OCI-LY7 (cell line): Measurements from ENCODE around the gene CCDC73.

Experiments used
- EZH2phosphoT487 ChIP-seq: fragments of 200-600 bp; sonication (generic); IDR thresholded peaks from 2 replicates; pipeline ENCODE4 v1.6.1; 2018; ENCODE audit warnings: low read depth, borderline replicate concordance, mild to moderate bottlenecking, mixed run types, antibody characterized with exemption, low read length, moderate library complexity, mixed read lengths
- TF ChIP-seq, protein P1 (sequence below): fragments of 200-600 bp; sonication (generic); conservative IDR thresholded peaks from 2 replicates; pipeline ENCODE4 v1.5.1; 2014; ENCODE audit warnings: mild to moderate bottlenecking, antibody characterized with exemption, low read length, moderate library complexity, mixed read lengths

DNA sequence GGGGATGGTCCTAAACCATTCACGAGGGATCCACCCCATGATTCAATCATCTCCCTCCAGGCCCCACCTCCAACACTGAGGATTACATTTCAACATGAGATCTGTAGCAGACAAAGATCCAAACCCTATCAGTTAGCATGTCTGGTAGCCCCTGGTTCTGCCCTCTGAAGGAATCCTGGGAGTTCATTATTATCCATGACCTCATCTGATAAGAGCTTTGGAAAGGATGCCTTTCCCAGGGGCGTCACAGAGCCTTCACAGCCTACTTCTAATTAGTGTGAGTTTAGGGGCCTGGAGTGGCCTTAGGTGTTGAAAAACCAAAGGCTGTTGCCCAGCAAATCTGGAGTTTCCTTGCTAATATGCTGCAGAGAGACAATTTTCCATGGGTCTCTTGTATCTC lies 219.4 kb downstream of the CCDC73 start:
- TF ChIP-seq, protein P1, sequence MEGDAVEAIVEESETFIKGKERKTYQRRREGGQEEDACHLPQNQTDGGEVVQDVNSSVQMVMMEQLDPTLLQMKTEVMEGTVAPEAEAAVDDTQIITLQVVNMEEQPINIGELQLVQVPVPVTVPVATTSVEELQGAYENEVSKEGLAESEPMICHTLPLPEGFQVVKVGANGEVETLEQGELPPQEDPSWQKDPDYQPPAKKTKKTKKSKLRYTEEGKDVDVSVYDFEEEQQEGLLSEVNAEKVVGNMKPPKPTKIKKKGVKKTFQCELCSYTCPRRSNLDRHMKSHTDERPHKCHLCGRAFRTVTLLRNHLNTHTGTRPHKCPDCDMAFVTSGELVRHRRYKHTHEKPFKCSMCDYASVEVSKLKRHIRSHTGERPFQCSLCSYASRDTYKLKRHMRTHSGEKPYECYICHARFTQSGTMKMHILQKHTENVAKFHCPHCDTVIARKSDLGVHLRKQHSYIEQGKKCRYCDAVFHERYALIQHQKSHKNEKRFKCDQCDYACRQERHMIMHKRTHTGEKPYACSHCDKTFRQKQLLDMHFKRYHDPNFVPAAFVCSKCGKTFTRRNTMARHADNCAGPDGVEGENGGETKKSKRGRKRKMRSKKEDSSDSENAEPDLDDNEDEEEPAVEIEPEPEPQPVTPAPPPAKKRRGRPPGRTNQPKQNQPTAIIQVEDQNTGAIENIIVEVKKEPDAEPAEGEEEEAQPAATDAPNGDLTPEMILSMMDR: no peak
- no peak for TF ChIP-seq EZH2phosphoT487
